NCI-H524 (cell line): ENCODE results near the gene TEX13D.

Source experiments
- DNase-seq, 2 experiments: peaks; one replicate each; lab custom pipeline; 2025; lab: John Stamatoyannopoulos, UW

The TEX13D gene

GRCh38 chrX:124348182-124348581, 15.7 kb downstream of the TEX13D start:
- no peak for DNase-seq

- no peak for DNase-seq
Observed at GRCh38 chrX:124348885-124349453, 16.5 kb downstream of the TEX13D start.

GRCh38 chrX:124354648-124355047, 22.2 kb downstream of the TEX13D start:
- no peak for DNase-seq

GRCh38 chrX:124358800-124359383, 26.4 kb downstream of the TEX13D start:
- DNase-seq, result no peak

GRCh38 chrX:124362072-124362471, 29.6 kb downstream of the TEX13D start:
- DNase-seq, result no peak

GRCh38 chrX:124362761-124363160, 30.3 kb downstream of the TEX13D start:
- no peak for DNase-seq

GRCh38 chrX:124369722-124370121, 37.3 kb downstream of the TEX13D start:
- no peak for DNase-seq

GRCh38 chrX:124373348-124373747, 40.9 kb downstream of the TEX13D start:
- DNase-seq, result no peak

GRCh38 chrX:124378643-124379042, 46.2 kb downstream of the TEX13D start:
- DNase-seq, result no peak

GRCh38 chrX:124383354-124383753, 50.9 kb downstream of the TEX13D start:
- DNase-seq, result no peak

GRCh38 chrX:124386401-124386800, 53.9 kb downstream of the TEX13D start:
- DNase-seq, result no peak
